Upper lobe of right lung (tissue), 1 donor: Measurements from ENCODE around the gene FLT3. TPM values are rescaled to one million over a fixed set of nuclear protein-coding genes. Genes with fewer than 3 reads are reported as not detected.

ENCODE experiments used
- ATAC-seq: fragments of 200-7000 bp; cut with Tn5 transposase; one replicate; pipeline ENCODE4 v1.9.1; 2020; ENCODE audit warnings: mild to moderate bottlenecking, moderate library complexity
- DNase-seq: peaks from one replicate; pipeline ENCODE4 v3.0.0-alpha.2; 2020
- H3K27ac ChIP-seq: fragments of 200-600 bp; one replicate; pipeline ENCODE4 v1.8.0; 2022
- H3K27me3 ChIP-seq: fragments of 200-600 bp; one replicate; pipeline ENCODE4 v1.8.0; 2022; ENCODE audit warnings: mild to moderate bottlenecking
- H3K36me3 ChIP-seq: fragments of 200-600 bp; one replicate; pipeline ENCODE4 v1.8.0; 2022
- H3K4me1 ChIP-seq: fragments of 200-600 bp; one replicate; pipeline ENCODE4 v1.8.0; 2022
- H3K4me3 ChIP-seq: fragments of 200-600 bp; one replicate; pipeline ENCODE4 v1.8.0; 2022; ENCODE audit warnings: mild to moderate bottlenecking
- H3K9me3 ChIP-seq: fragments of 200-600 bp; one replicate; pipeline ENCODE4 v1.8.0; 2022
- CTCF ChIP-seq: fragments of 200-600 bp; IDR thresholded peaks from one replicate; pipeline ENCODE4 v1.8.0; 2022; ENCODE audit warnings: antibody characterized with exemption
- intact Hi-C: fragments of 100-400 bp; cut with DNase I; formaldehyde crosslinking; loops from one replicate; pipeline ENCODE4 v1.11.0; 2022
- total RNA-seq: library from RNA; stranded (reverse); fragmentation: NEBNext Ultra II Directional; extraction: Animal tissue kit (Norgen Biotek cat#: 25700); gene quantifications from one replicate; pipeline ENCODE4 v1.2.1, GENCODE V29; 2021
- donor health status: DM: no; HTN: yes; CAD: no; lungs with severe emphysema.

Gene FLT3
- total RNA-seq, 1 donor from 2014 or later: 1.1 TPM

DNA sequence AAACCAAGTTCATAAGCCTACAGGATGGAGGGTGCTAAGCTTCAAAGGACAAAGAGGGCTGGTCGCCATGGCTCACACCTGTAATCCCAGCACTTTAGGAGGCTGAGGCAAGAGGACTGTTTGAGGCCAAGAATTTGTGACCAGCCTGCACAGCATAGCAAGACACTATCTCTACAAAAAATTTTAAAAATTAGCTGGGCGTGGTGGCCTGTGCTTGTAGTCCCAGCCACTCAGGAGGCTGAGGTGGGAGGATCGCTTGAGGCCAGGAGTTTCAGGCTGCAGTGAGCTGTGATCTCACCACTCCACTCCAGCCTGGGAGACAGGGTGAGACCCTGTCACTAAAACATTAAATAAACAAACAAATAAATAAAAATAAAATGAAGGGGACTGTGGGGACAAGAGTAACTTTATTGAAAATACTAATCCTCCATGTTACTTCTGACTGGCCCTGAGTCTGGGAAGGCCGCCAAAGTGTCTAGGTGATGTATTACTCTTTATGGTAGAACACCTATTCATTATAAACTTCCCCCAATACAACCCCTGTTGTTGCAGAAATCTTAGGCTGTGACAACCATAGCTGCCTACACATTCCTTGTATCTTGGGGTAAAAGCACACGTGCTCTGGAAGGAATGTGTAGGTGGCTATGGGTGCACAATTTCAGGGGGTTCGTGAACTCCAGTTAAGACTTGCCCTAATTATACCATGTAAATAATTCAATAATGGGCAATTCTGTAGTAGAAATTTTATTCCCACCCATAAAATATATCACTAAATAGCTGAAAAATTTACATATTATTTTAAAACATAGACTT, 97.3 kb downstream of the FLT3 start:
- Histone ChIP-seq H3K36me3 (no peaks in the 10 kb centered on the region), H3K9me3 (no peaks in the 10 kb centered on the region), H3K4me1 (no peaks in the 10 kb centered on the region), H3K27me3 (no peaks in the 10 kb centered on the region), H3K27ac (no peak overlapping the region), H3K4me3 (no peak overlapping the region)
- ATAC-seq (no peak), DNase-seq (no peak)
- intact Hi-C loops: no loop called here
- no peak for TF ChIP-seq CTCF

DNA sequence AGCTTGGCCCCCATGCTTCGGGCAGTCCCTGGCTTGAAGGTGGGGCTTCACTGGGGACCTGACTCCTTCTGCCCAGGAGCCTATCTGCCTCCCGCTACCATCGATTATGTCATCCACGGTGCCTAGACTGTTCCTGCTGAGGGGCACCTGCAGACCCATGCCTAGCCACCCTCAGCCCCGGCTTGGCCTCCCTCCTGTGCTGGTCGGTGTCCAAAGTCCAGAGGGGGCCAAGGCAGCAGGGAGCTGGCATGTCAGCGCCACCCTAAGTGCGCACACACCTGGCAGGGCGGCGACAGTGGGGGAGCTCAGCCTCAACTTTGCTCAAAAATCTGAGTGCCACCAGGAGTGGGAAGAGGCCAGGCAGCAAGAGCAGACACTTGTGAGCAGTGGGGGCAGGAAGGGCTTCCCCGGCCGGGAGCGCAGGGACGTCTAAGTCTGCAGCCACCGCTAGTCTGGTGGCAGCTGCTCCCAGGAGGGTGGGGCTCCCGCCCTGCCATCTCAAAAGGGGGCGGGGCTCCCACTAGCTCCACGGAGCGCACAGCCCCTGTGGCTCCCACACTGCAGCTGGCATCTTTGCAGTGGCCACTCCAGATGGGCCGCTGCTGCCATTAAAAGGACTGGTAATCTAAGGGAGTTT, 98.4 kb downstream of the FLT3 start:
- Histone ChIP-seq H3K27me3 (no peaks in the 10 kb centered on the region), H3K9me3 (no peaks in the 10 kb centered on the region), H3K4me1 (no peaks in the 10 kb centered on the region), H3K4me3 (no peak overlapping the region), H3K27ac (no peak overlapping the region), H3K36me3 (no peaks in the 10 kb centered on the region)
- no peak for TF ChIP-seq CTCF
- intact Hi-C loops: no loop called here
- no peak for DNase-seq
- peak; percentile 47 for ATAC-seq

- Histone ChIP-seq H3K27ac (no peak overlapping the region), H3K27me3 (no peaks in the 10 kb centered on the region), H3K36me3 (no peaks in the 10 kb centered on the region), H3K4me3 (no peak overlapping the region), H3K9me3 (no peaks in the 10 kb centered on the region), H3K4me1 (no peaks in the 10 kb centered on the region)
- TF ChIP-seq CTCF: no peak
- intact Hi-C loops: no loop called here
- DNase-seq (peak; percentile 52), ATAC-seq (peak; percentile 26)
Measured at GRCh38 chr13:28001049-28001448, 99.3 kb downstream of the FLT3 start.

- TF ChIP-seq CTCF: no peak
- DNase-seq (peak; percentile 36), ATAC-seq (no peak)
- no peaks in the 10 kb centered on the region for H3K27me3 ChIP-seq
- no peaks in the 10 kb centered on the region for H3K4me1 ChIP-seq
- H3K9me3 ChIP-seq: no peaks in the 10 kb centered on the region
- H3K4me3 ChIP-seq: no peak overlapping the region
- intact Hi-C loops: no loop called here
- no peaks in the 10 kb centered on the region for H3K36me3 ChIP-seq
- H3K27ac ChIP-seq: no peak overlapping the region
Measured at GRCh38 chr13:28000567-28000966, 99.8 kb downstream of the FLT3 start.

GRCh38 chr13:27997904-27998522, 102.4 kb downstream of the FLT3 start:
- ATAC-seq: peak; percentile 52
- Histone ChIP-seq H3K27me3 (no peaks in the 10 kb centered on the region), H3K9me3 (no peaks in the 10 kb centered on the region), H3K4me1 (no peaks in the 10 kb centered on the region), H3K4me3 (no peak overlapping the region), H3K27ac (no peak overlapping the region), H3K36me3 (no peaks in the 10 kb centered on the region)
- peak; percentile 40 for DNase-seq
- intact Hi-C loops: no loop called here
- TF ChIP-seq CTCF: peak; percentile 22
